Stimulated activated CD4-positive, alpha-beta T cell treated with anti-CD3 and anti-CD28 coated beads, Interleukin-1b, Interleukin-23, amount 100 ng/mL, for 48 hours (primary cell): ENCODE results near the gene TOGARAM2.

Source experiments
- DNase-seq: peaks from one replicate; pipeline ENCODE4 v3.0.0-alpha.2; 2020

Gene TOGARAM2

GRCh38 chr2:28981016-28981441 is at the start of gene TOGARAM2:
TSS of gene TOGARAM2 (plus strand) at chr2:28981298. CDS start at chr2:28994835, 13,537 bp downstream.
- no peak for DNase-seq

- DNase-seq = no peak
Measured at GRCh38 chr2:28934769-28935168, 46.3 kb upstream of the TOGARAM2 start.

- no peak for DNase-seq
Measured at GRCh38 chr2:28941008-28941407, 40.1 kb upstream of the TOGARAM2 start.

- no peak for DNase-seq
Measured at GRCh38 chr2:28944535-28945248, 36.4 kb upstream of the TOGARAM2 start.

- no peak for DNase-seq
Measured at GRCh38 chr2:28948160-28948559, 32.9 kb upstream of the TOGARAM2 start.

GRCh38 chr2:28949190-28949589 is 31.9 kb upstream of the TOGARAM2 start:
- DNase-seq = no peak

GRCh38 chr2:28949617-28950305 is 31.3 kb upstream of the TOGARAM2 start:
- DNase-seq = no peak

- no peak for DNase-seq
Measured at GRCh38 chr2:28950941-28951630, 30.0 kb upstream of the TOGARAM2 start.

GRCh38 chr2:28951910-28952835 is 28.9 kb upstream of the TOGARAM2 start:
- DNase-seq = no peak

- no peak for DNase-seq
Measured at GRCh38 chr2:28952836-28953211, 28.3 kb upstream of the TOGARAM2 start.

- DNase-seq = no peak
Measured at GRCh38 chr2:28955467-28955866, 25.6 kb upstream of the TOGARAM2 start.

- peak; percentile 25 for DNase-seq
Measured at GRCh38 chr2:28956415-28956826, 24.7 kb upstream of the TOGARAM2 start.

- no peak for DNase-seq
Measured at GRCh38 chr2:28956890-28957289, 24.2 kb upstream of the TOGARAM2 start.

GRCh38 chr2:28958689-28959088 is 22.4 kb upstream of the TOGARAM2 start:
- DNase-seq = peak; percentile 32

GRCh38 chr2:28960401-28960800 is 20.7 kb upstream of the TOGARAM2 start:
- DNase-seq = no peak

- no peak for DNase-seq
Measured at GRCh38 chr2:28962505-28962904, 18.6 kb upstream of the TOGARAM2 start.

- no peak for DNase-seq
Measured at GRCh38 chr2:28970464-28971160, 10.5 kb upstream of the TOGARAM2 start.

GRCh38 chr2:28972778-28973335 is 8.2 kb upstream of the TOGARAM2 start:
- no peak for DNase-seq

GRCh38 chr2:28974252-28974651 is 6.8 kb upstream of the TOGARAM2 start:
- no peak for DNase-seq

GRCh38 chr2:28975671-28976070 is 5.4 kb upstream of the TOGARAM2 start:
- no peak for DNase-seq

- no peak for DNase-seq
Measured at GRCh38 chr2:28976584-28976983, 4.5 kb upstream of the TOGARAM2 start.
